HEK293 (cell line): Measurements from ENCODE around the gene MPPED2.

ENCODE experiments used
- CTCF ChIA-PET: fragments of 350-600 bp; formaldehyde crosslinking; extraction: SDS; loops from one replicate; lab custom pipeline; 2021; ENCODE audit warnings: antibody characterized with exemption; lab: Yijun Ruan, JAX
- POLR2A ChIA-PET: fragments of 300-600 bp; formaldehyde crosslinking; extraction: SDS; loops from one replicate; lab custom pipeline; 2020; ENCODE audit warnings: antibody characterized with exemption, inconsistent platforms; lab: Yijun Ruan, JAX
- H3K27ac ChIP-seq: fragments of 200-500 bp; sonication (Bioruptor generic); 2 replicates; pipeline ENCODE4 v1.5.1; 2014; ENCODE audit warnings: low read depth, low read length, control low read depth, inconsistent platforms; ENCODE audit errors: extremely low read depth
- H3K36me3 ChIP-seq, 2 experiments: fragments of 200-500 bp in 1 of 2; sonication (Bioruptor generic) in 1 of 2; 1 replicate in 1 of 2; 2 replicates in 1 of 2; pipeline ENCODE4 v1.5.1; 2014 to 2017; ENCODE audit warnings: inconsistent platforms in 2 of 2, low read length in 2 of 2; ENCODE audit not compliant: control insufficient read depth in 2 of 2, insufficient read depth in 1 of 2
- H3K4me1 ChIP-seq: fragments of 200-500 bp; sonication (Bioruptor generic); 2 replicates; pipeline ENCODE4 v1.5.1; 2014; ENCODE audit warnings: mild to moderate bottlenecking, low read length, inconsistent platforms; ENCODE audit not compliant: control insufficient read depth, insufficient read depth
- H3K4me3 ChIP-seq: 2 replicates; pipeline ENCODE4 v1.5.1; 2011; ENCODE audit warnings: low read depth, mild to moderate bottlenecking, control low read depth, low read length, moderate library complexity
- H3K9me3 ChIP-seq: fragments of 200-500 bp; sonication (Bioruptor generic); 2 replicates; pipeline ENCODE4 v1.5.1; 2014; ENCODE audit warnings: low read depth, low read length, inconsistent platforms; ENCODE audit not compliant: control insufficient read depth, insufficient read depth
- AEBP2 ChIP-seq: fragments of 450-650 bp; formaldehyde crosslinking; IDR thresholded peaks from 2 replicates; pipeline ENCODE4 v1.5.1; 2016; ENCODE audit warnings: missing biosample characterization, missing genetic modification characterization, borderline replicate concordance
- ATF2 ChIP-seq: fragments of 450-650 bp; formaldehyde crosslinking; IDR thresholded peaks from 2 replicates; pipeline ENCODE4 v1.5.1; 2016; ENCODE audit warnings: missing biosample characterization, missing genetic modification characterization, low read depth
- GLI2 ChIP-seq: fragments of 450-650 bp; formaldehyde crosslinking; IDR thresholded peaks from 2 replicates; pipeline ENCODE4; 2017; ENCODE audit warnings: missing biosample characterization, missing genetic modification characterization, low read depth, borderline replicate concordance
- KLF8 ChIP-seq: fragments of 450-650 bp; formaldehyde crosslinking; IDR thresholded peaks from 2 replicates; pipeline ENCODE4 v1.5.1; 2016; ENCODE audit warnings: missing biosample characterization, missing genetic modification characterization
- MYNN ChIP-seq: fragments of 450-650 bp; formaldehyde crosslinking; IDR thresholded peaks from 2 replicates; pipeline ENCODE4 v1.5.1; 2016; ENCODE audit warnings: missing biosample characterization, missing genetic modification characterization, borderline replicate concordance
- SCRT1 ChIP-seq: fragments of 450-650 bp; formaldehyde crosslinking; IDR thresholded peaks from 2 replicates; pipeline ENCODE4 v1.5.1; 2016; ENCODE audit warnings: missing biosample characterization, missing genetic modification characterization, borderline replicate concordance
- ZBTB48 ChIP-seq: fragments of 450-650 bp; formaldehyde crosslinking; IDR thresholded peaks from 2 replicates; pipeline ENCODE4 v1.5.1; 2016; ENCODE audit warnings: missing biosample characterization, missing genetic modification characterization
- ZBTB6 ChIP-seq: fragments of 450-650 bp; formaldehyde crosslinking; IDR thresholded peaks from 2 replicates; pipeline ENCODE4 v1.5.1; 2017; ENCODE audit warnings: missing biosample characterization, missing genetic modification characterization
- ZFP41 ChIP-seq: fragments of 450-650 bp; formaldehyde crosslinking; IDR thresholded peaks from 2 replicates; pipeline ENCODE4 v1.5.1; 2016; ENCODE audit warnings: missing biosample characterization, missing genetic modification characterization, borderline replicate concordance
- ZNF221 ChIP-seq: fragments of 450-650 bp; formaldehyde crosslinking; IDR thresholded peaks from 2 replicates; pipeline ENCODE4 v1.5.1; 2017; ENCODE audit warnings: missing biosample characterization, missing genetic modification characterization, borderline replicate concordance
- ZNF354C ChIP-seq: fragments of 450-650 bp; formaldehyde crosslinking; IDR thresholded peaks from 2 replicates; pipeline ENCODE4 v1.5.1; 2016; ENCODE audit warnings: missing biosample characterization, missing genetic modification characterization, low read depth, borderline replicate concordance
- ZNF48 ChIP-seq: fragments of 450-650 bp; formaldehyde crosslinking; IDR thresholded peaks from 2 replicates; pipeline ENCODE4 v1.5.1; 2016; ENCODE audit warnings: missing biosample characterization, missing genetic modification characterization
- ZNF571 ChIP-seq: fragments of 450-650 bp; formaldehyde crosslinking; IDR thresholded peaks from 2 replicates; pipeline ENCODE4 v1.5.0; 2017; ENCODE audit warnings: missing biosample characterization, missing genetic modification characterization
- ZNF610 ChIP-seq: fragments of 450-650 bp; formaldehyde crosslinking; IDR thresholded peaks from 2 replicates; pipeline ENCODE4 v1.5.1; 2016; ENCODE audit warnings: missing biosample characterization, missing genetic modification characterization, borderline replicate concordance
- ZNF830 ChIP-seq: fragments of 450-650 bp; IDR thresholded peaks from 2 replicates; pipeline ENCODE4 v1.5.0; 2018; ENCODE audit warnings: missing biosample characterization, missing genetic modification characterization, low read depth, mild to moderate bottlenecking, moderate library complexity
- ZXDB ChIP-seq: fragments of 450-650 bp; formaldehyde crosslinking; IDR thresholded peaks from 2 replicates; pipeline ENCODE4 v1.5.1; 2016; ENCODE audit warnings: missing biosample characterization, missing genetic modification characterization

The MPPED2 gene

GRCh38 chr11:30580573-30580972 lies 5.6 kb downstream of the MPPED2 start:
- no peaks in the 10 kb centered on the region for H3K9me3 ChIP-seq
- H3K27ac ChIP-seq, result no peak overlapping the region
- ChIA-PET CTCF (interaction anchor here (0.7 kb wide), 1 partner anchor 145 kb away, joined by 3 read pairs; no protein-coding TSS in a partner anchor), POLR2A (no interaction called here)
- TF ChIP-seq AEBP2 (tag by site-specific recombination) (no peak), ZNF830 (tag by site-specific recombination) (no peak), MYNN (tag by site-specific recombination) (no peak), ATF2 (tag by site-specific recombination) (no peak), ZBTB6 (tag by site-specific recombination) (no peak), GLI2 (no peak), SCRT1 (no peak), ZNF48 (tag by site-specific recombination) (no peak)
- peaks cover 0 to 17% of the 10 kb centered on the region in 2 experiments; a peak in 1 of 3 replicates for H3K36me3 ChIP-seq
- H3K4me3 ChIP-seq, result no peak overlapping the region
- no peaks in the 10 kb centered on the region for H3K4me1 ChIP-seq

- Histone ChIP-seq H3K4me3 (no peak overlapping the region), H3K4me1 (no peaks in the 10 kb centered on the region), H3K9me3 (no peaks in the 10 kb centered on the region), H3K27ac (no peak overlapping the region), H3K36me3 (peaks cover 0 to 17% of the 10 kb centered on the region in 2 experiments; a peak in 1 of 3 replicates)
- TF ChIP-seq ZBTB48 (tag by site-specific recombination) (peak; percentile 34; the same call in 1 of the 2 replicates), ZNF610 (tag by site-specific recombination) (no peak)
- ChIA-PET CTCF (interaction anchor here (0.7 kb wide), 2 partner anchors 20 to 144 kb away, joined by 3 to 4 read pairs; no protein-coding TSS in a partner anchor), POLR2A (no interaction called here)
Observed at GRCh38 chr11:30579415-30580175, 6.6 kb downstream of the MPPED2 start.

GRCh38 chr11:30578406-30578805 lies 7.7 kb downstream of the MPPED2 start:
- Histone ChIP-seq H3K4me1 (no peaks in the 10 kb centered on the region), H3K4me3 (no peak overlapping the region), H3K9me3 (no peaks in the 10 kb centered on the region), H3K36me3 (peaks cover 0 to 17% of the 10 kb centered on the region in 2 experiments; a peak in 1 of 3 replicates), H3K27ac (no peak overlapping the region)
- no peak for TF ChIP-seq ZNF354C (tag by site-specific recombination)
- CTCF ChIA-PET, result interaction anchor here (0.9 kb wide), 1 partner anchor 11 kb away, joined by 3 read pairs; no protein-coding TSS in a partner anchor
- POLR2A ChIA-PET, result no interaction called here

GRCh38 chr11:30573951-30574350 lies 12.2 kb downstream of the MPPED2 start:
- peaks cover 0 to 5% of the 10 kb centered on the region in 2 experiments; a peak in 1 of 3 replicates for H3K36me3 ChIP-seq
- POLR2A ChIA-PET, result no interaction called here
- H3K4me3 ChIP-seq, result no peak overlapping the region
- H3K9me3 ChIP-seq, result no peaks in the 10 kb centered on the region
- no peak overlapping the region for H3K27ac ChIP-seq
- no peaks in the 10 kb centered on the region for H3K4me1 ChIP-seq
- CTCF ChIA-PET, result no interaction called here
- TF ChIP-seq ZNF571, result no peak
- TF ChIP-seq ZFP41, result no peak
- no peak for TF ChIP-seq KLF8 (tag by site-specific recombination)
- no peak for TF ChIP-seq ZXDB (tag by site-specific recombination)
- no peak for TF ChIP-seq ZNF221 (tag by site-specific recombination)
